ENCODE results near the gene CNRIP1.
"Not testable (repeated sequence)": the region's sequence is repeated elsewhere in the genome, so short reads cannot be mapped to it uniquely, and the experiment has no call there.

CNRIP1 gene, protein sequence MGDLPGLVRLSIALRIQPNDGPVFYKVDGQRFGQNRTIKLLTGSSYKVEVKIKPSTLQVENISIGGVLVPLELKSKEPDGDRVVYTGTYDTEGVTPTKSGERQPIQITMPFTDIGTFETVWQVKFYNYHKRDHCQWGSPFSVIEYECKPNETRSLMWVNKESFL

GRCh38 chr2:68319398-68320117 is at the start of gene CNRIP1:
CNRIP1 (minus strand) TSS chr2:68319949; CDS start chr2:68319400, 549 bp downstream.
- DNase-seq (ENCODE audit: low spot score) (peak; percentile 60), FAIRE-seq (peak; percentile 5)

GRCh38 chr2:68369337-68369734 is 49.6 kb upstream of the CNRIP1 start:
- FAIRE-seq (no peak), DNase-seq (ENCODE audit: low spot score) (no peak)

DNA sequence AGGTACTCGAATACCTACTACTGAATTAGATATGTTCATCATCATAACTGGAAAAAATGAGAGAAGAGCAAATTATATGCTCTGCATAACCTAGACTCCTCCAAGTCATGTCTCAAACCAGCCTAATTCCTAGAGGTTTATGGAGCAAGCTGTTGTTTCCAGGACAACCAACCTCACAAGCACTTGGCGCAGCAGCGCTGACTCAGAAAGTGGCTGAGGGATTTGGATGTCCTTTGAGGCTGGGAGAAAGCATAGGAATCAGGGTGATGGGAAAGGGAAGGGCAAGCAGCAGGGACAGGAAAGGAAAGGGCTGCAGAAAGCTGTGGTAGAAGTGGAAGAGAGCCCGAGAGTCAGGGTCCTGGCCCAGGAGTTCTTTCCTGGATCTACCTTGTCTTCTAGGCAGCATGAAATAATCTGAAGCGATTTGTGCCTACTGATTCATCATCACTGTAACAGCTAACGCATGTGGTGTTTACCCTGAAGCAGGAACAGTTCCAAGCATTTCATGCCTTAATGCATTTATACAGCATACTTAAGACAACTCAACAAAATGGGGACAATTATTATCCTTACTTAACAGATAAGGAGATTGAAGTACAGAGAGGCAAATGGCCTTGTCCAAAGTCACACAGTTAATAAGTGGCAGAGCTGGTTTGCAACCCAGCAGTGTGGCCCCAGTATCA is 49.0 kb upstream of the CNRIP1 start:
- FAIRE-seq (peak; percentile 83), DNase-seq (ENCODE audit: low spot score) (peak; percentile 82)

DNA sequence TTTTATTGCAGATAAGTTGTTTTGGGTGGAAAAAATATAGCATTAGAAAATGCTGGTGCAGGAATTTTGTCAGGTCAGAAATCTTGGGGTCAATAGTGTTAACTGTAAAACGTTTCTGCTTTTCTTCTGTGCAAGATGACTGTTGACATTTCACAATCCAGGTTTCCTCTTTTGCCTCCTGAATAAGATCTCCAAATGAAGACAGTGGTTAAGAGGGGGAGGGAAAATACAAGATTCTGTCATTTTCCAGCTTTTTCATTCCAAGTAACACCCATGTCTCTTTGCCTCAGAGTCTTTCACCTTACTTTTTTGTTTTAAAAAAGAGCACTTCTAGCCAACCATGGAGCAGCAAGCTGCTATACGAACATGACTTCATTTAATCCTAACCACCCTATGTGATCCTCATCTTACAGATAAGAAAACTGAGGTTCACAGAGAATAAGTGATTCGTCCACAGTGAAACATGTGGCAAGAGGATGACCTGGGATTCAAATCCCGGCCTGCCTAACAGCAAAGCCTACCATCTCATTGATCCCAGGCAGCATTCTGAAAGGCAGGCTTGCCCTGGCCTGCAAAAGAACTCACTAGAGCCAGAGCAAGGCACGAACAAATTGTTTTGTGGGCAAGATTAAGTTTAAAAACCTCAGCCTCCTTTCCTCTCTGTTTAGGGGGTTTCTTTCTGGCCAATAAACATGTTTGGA is 48.4 kb upstream of the CNRIP1 start:
- DNase-seq (ENCODE audit: low spot score): no peak
- no peak for FAIRE-seq

- FAIRE-seq: no peak
Measured at GRCh38 chr2:68366083-68366560, 46.4 kb upstream of the CNRIP1 start.

DNA sequence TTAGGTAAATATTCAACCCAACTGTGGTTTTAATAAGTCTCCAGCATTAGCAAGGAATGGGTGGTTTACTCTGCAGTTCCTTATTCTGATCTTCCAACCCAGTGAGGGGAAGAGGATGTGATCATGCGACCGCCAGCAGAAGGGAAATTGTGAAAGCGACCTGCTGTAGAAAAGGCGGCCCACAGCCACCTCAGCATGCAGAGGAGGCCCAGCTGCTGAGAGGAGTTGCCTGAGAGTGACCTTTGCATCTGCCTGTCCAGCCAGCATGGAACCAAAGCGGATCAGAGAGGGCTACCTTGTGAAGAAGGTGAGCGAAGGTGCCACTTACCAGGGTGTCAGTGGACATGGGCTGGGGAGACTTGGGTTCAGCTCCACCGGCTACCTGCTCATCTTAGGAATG is 45.3 kb upstream of the CNRIP1 start, which contains the start of gene PLEK:
TSS of gene PLEK (plus strand) at position 196 of the 400 bp plus-strand sequence. CDS start at position 266, 70 bp downstream.
- peak; percentile 47 for DNase-seq (ENCODE audit: low spot score)
- FAIRE-seq: peak; percentile 73

More at GRCh38 chr2:68366083-68366560, 46.4 kb upstream of the CNRIP1 start:
- no peak for DNase-seq (ENCODE audit: low spot score)

GRCh38 chr2:68363721-68364120 is 44.0 kb upstream of the CNRIP1 start:
- FAIRE-seq (no peak), DNase-seq (ENCODE audit: low spot score) (no peak)

GRCh38 chr2:68362749-68363148 is 43.0 kb upstream of the CNRIP1 start:
- DNase-seq (ENCODE audit: low spot score) (no peak), FAIRE-seq (no peak)

DNA sequence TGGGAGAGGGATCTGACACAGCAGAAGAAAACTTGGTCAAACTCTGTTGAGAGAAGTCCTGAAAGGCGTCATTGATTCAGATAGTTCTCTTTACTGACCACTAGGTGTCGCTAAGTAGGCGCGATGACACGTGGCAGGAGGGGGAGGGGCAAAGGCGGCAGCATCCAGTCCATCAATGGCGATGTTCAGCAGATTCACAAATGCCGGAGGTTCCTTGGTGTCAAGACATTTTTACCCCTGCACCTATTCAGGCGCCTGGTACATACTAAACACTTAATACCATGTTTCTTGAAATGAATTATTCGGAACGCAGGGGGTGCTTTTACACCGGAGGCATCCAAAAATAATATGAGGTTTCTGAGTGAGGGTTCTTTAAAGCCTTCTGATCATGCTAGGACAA is 42.3 kb upstream of the CNRIP1 start:
- DNase-seq (ENCODE audit: low spot score) (peak; percentile 65), FAIRE-seq (peak; percentile 2)

DNA sequence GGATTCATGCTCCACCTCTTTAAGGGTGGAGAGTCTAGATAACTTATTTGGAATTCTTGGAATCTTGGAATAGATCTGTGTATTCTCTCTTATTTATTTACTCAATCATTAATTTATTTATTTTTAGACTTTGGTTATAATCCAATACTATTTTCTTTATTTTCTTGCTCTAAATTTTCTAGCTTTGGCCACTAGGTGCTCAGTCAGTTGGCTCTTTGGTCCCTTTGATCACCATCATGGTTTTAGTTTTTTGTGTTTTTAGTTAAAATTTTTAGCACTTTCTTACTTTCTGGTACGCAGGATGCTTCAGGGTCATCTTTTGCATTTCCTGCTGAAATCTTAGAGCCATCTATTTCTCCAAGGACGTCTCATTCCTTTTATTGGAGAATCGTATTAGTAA is 40.1 kb upstream of the CNRIP1 start:
- FAIRE-seq: no peak

DNA sequence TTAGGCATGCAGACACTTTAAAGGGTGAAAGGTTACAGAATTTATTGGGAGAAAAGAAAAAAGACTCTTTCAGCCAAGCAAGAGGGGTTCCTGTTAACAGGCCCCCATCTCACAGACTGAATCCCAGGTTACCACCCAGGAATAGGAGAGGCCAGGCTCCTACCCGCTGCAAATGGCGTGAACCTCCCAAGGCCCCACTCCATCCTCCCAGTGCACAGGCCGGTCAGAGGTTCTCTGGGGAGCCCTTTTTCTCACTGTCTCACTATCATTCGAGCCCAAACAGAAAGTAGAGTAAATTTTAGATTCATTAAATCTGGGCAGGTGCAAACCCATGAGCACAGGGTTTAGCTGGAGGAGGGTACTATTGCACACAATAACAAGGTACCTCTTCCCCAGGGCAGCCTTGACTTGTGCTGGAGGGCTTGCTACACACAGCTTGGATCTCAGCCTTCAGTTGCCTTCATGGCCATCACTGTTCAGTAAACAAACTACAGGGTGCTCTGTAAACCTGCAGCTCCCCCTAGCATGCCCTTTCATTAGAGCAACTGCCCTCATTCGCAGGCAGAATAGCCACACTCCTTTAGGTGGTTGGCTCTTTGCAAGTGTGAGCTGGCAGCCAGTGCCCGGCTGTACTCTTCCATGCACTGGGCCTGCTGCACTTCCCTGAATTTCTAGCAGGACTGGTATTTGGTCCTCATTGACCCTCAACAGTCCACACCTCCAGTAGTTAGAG is 38.0 kb upstream of the CNRIP1 start:
- DNase-seq (ENCODE audit: low spot score) (no peak), FAIRE-seq (no peak)

More for the DNA sequence above, 40.1 kb upstream of the CNRIP1 start:
- no peak for DNase-seq (ENCODE audit: low spot score)

DNA sequence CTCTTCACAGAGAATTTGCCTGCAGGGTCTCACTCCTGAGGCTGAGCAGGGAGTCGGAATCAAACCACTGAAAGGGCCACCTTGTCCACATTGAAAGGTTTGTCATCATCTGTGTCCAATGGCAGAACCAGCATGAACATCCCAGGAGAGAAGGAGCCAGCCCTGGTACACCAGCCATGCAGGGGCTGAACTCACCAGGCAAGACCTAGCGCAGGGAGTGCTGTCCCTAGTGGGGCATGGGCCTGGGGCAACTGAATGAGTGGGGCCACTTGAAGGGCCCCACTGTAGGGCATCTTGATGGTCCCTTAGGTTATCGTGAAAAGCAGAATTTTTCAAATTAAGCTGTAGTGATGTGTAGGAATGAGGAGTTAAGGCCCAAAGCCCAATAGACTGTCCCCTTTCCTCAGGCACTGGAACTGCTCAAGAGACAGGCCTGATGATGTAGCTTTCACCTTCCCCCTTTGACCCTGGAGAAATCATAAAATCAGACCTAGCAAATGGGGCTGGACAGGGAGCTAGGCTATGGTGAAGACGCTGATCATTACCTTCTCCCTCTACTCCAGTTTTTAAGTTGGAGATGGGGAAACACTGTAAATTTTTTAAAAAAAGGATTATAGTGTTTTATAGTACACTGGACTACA is 37.0 kb upstream of the CNRIP1 start:
- no peak for FAIRE-seq
- DNase-seq (ENCODE audit: low spot score): no peak

DNA sequence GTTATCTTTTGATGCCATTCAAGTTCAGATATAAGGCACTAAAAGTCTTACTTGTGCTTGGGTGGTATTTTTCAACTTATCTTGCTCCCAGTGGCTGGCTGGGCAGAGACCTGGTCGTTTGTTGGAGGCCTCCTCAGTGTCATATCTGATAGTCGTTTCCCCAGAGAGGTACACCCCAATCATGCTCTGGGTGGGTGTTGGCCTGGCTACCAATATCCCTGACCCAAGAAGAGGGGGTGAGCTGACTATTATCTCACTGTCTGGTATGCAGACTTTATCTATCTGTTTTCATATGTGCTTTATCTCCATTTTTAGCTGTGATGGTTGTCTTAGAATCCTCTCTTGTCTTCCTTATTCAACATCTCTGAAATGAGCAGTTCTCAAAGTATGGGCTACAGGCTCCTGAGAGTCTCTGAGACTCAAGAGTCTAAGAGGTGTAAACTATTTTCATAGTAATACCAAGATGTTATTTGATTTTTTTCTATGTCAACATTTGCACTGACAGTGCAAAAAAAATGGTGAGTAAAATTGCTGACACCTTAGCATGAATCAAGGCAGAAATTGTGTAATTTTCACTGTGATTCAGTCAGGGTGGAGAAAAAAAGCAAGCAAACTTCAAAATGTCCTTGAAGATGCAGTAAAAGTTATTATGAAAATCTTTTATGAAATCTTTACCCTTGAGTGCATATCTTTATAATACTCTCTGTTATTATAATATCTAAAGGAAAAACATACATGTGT is 33.1 kb upstream of the CNRIP1 start:
- no peak for DNase-seq (ENCODE audit: low spot score)
- FAIRE-seq: no peak

DNA sequence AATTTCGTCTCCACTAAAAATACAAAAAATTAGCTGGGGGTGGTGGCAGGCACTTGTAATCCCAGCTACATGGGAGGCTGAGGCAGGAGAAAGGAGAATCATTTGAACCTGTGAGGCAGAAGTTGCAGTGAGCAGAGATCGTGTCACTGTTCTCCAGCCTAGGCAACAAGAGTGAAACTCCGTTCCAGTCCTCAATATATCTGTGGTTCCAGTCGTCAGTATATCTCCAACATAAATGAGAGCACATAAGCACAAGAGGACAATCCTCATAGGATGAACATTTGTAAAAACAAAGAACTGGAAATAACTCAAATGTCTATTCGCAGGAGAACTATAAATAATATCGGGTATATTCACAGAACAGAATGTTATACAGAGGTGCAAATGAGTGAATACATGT is 32.2 kb upstream of the CNRIP1 start:
- no peak for FAIRE-seq
- no peak for DNase-seq (ENCODE audit: low spot score)

DNA sequence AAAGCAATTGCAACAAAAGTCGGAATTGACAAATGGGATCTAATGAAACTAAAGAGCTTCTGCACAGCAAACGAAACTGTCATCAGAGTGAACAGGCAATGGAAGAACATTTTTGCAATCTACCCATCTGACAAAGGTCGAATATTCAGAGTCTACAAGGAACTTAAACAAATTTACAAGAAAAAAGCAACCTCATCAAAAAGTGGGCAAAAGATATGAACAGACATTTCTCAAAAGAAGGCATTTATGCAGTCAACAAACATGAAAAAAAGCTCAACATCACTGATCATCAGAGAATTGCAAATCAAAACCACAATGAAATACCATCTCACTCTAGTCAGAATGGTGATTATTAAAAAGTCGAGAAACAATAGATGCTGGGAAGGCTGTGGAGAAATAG is 29.3 kb upstream of the CNRIP1 start:
- FAIRE-seq; DNase-seq (ENCODE audit: low spot score): not testable (repeated sequence)

DNA sequence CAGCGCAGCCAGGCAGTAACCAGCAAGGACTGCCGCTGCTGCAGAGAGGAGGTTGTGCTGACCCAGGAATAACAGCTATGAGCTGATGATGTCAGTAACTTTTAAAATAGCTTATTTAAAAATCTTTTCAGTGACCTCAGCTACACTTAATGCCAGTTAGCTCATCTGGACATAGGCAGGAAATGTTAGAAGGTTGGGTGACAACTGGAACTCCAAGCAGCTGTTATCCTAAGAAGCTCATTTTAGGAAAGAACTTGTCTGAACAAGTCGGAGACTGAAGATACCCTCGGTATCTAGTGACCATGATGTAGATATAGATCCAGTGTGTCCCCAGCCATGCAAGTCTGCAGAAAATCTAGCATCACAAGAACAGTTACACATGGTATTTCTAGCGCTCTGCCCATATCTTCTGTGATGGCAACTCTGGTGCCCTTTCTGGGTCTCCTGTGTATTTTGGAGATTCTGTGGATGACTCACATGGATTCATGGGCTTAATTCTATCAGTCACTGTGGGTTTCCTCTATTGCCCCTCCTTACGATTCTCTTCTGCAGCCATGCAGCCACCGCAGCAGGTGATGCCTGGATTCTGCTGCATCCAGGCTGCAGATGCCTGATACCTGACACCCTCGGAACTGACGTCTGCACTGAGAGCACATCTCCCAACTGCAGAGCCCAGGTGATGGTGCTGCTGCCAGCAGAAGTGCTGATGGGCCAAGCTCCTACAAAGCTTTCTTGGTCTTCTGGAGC is 25.6 kb upstream of the CNRIP1 start:
- FAIRE-seq: no peak
- no peak for DNase-seq (ENCODE audit: low spot score)

DNA sequence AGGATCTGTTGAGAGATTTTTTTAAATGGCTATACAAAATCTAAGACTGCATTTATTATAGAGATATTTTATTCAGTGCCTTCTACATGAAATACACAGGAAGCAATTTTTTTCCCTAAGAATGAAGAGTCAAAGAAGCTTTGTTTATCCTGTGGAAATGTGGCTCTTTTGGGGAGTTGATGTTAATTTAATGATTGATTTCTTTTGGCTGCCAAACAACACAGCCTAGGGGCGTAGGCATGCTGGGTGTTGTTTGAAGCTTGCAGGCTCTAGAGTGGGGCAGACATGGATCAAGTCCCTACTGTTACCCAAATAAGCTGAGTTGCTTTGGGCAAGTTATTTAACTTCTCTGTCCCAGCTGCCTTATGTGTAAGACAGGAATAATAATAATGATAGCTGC is 24.3 kb upstream of the CNRIP1 start:
- no peak for FAIRE-seq
- DNase-seq (ENCODE audit: low spot score): no peak

DNA sequence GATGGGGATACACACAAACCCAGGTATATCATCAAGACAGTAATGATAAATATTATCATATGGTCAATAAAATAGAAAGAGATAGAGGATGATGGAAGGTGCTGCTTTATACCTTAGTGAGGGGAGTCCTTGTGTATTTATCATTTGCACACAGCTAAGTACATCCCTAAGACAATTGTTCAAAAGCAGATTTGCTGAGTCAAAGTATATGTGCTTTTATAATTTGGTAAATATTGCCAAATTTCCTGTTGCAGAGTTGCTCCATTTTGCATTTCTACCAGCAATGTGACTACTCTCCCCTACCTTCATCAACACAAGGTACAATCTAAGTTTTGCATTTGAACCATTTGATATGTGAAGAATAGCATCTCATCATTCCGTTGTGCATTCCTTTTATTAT is 22.7 kb upstream of the CNRIP1 start:
- no peak for FAIRE-seq
- no peak for DNase-seq (ENCODE audit: low spot score)

DNA sequence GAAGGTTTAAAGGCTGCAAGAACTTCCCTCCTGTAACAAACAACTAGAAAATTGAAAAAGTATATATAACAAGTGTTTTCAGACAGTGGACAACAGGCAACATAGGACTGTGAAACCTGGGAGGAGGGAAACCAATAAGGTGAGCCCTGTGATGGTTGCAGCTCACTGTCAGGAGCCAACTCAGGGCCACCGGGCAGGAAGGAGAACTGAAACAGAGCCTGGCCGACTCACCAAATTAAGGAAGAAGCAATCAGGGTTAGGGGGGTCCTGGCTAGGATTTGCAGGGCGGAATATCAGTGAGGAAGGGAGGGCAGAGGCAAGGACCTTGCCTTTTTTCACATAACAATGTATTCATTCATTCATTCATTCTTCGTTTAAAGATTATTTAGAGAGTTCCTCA is 21.8 kb upstream of the CNRIP1 start:
- DNase-seq (ENCODE audit: low spot score): no peak
- FAIRE-seq: no peak
